Neural cell (in vitro differentiated cells): ENCODE data around the gene CTSE. TPM values are rescaled to one million over a fixed set of nuclear protein-coding genes. Genes with fewer than 3 reads are reported as not detected.

Experiments
- H2AFZ ChIP-seq: fragments of 200-600, 300-800 bp; sonication (generic), shearing (Covaris generic); 2 replicates; pipeline ENCODE4 v1.6.0; 2014; ENCODE audit warnings: low read depth, mild to moderate bottlenecking, antibody characterized with exemption, low read length, moderate library complexity
- H3F3A ChIP-seq: fragments of 200-600 bp; shearing (Covaris generic); 2 replicates; pipeline ENCODE4 v1.6.1; 2016; ENCODE audit warnings: mild to moderate bottlenecking, moderate library complexity, mixed read lengths, antibody characterized with exemption, low read length; ENCODE audit not compliant: insufficient read depth, poor library complexity, severe bottlenecking
- H3K27ac ChIP-seq: fragments of 200-600, 300-800 bp; sonication (generic), shearing (Covaris generic); 2 replicates; pipeline ENCODE4 v1.5.1; 2014; ENCODE audit warnings: mild to moderate bottlenecking, low read length, moderate library complexity
- H3K27me3 ChIP-seq: fragments of 300-800, 200-600 bp; sonication (generic), shearing (Covaris generic); 2 replicates; pipeline ENCODE4 v1.6.0; 2014; ENCODE audit warnings: mild to moderate bottlenecking, low read depth, low read length, moderate library complexity; ENCODE audit not compliant: insufficient read depth
- H3K36me3 ChIP-seq: fragments of 300-800, 200-600 bp; sonication (generic), shearing (Covaris generic); 2 replicates; pipeline ENCODE4 v1.5.1; 2014; ENCODE audit warnings: mild to moderate bottlenecking, antibody characterized with exemption, low read length, moderate library complexity; ENCODE audit not compliant: insufficient read depth
- H3K4me2 ChIP-seq: fragments of 300-800, 200-600 bp; sonication (generic), shearing (Covaris generic); 2 replicates; pipeline ENCODE4 v1.6.0; 2014; ENCODE audit warnings: mild to moderate bottlenecking, low read length
- H3K4me3 ChIP-seq: fragments of 300-800, 200-600 bp; sonication (generic), shearing (Covaris generic); 2 replicates; pipeline ENCODE4 v1.5.1; 2014; ENCODE audit warnings: mild to moderate bottlenecking, low read length, moderate library complexity
- H3K79me2 ChIP-seq: fragments of 200-600 bp; shearing (Covaris generic); replicated peaks from 2 replicates; pipeline ENCODE4 v1.6.0; 2014; ENCODE audit warnings: mild to moderate bottlenecking, low read length, moderate library complexity; ENCODE audit not compliant: insufficient read depth
- H3K9ac ChIP-seq: fragments of 300-800, 200-600 bp; sonication (generic), shearing (Covaris generic); 2 replicates; pipeline ENCODE4 v1.6.1; 2016; ENCODE audit warnings: mild to moderate bottlenecking, low read length, mixed read lengths
- H3K9me2 ChIP-seq: fragments of 200-600 bp; shearing (Covaris generic); 2 replicates; pipeline ENCODE4 v1.6.1; 2016; ENCODE audit warnings: mild to moderate bottlenecking, low read length, mixed read lengths; ENCODE audit not compliant: insufficient read depth
- H3K9me3 ChIP-seq: fragments of 200-600, 300-800 bp; sonication (generic), shearing (Covaris generic); 2 replicates; pipeline ENCODE4 v1.6.1; 2016; ENCODE audit warnings: mild to moderate bottlenecking, mixed run types, low read length, moderate library complexity, mixed read lengths
- H4K20me1 ChIP-seq: fragments of 200-600 bp; shearing (Covaris generic); 2 replicates; pipeline ENCODE4 v1.6.1; 2016; ENCODE audit warnings: mild to moderate bottlenecking, mixed run types; ENCODE audit not compliant: insufficient read depth
- EP300 ChIP-seq: fragments of 450-650 bp; conservative IDR thresholded peaks from 2 replicates; pipeline ENCODE4 v1.6.1; 2014; ENCODE audit warnings: antibody characterized with exemption, mild to moderate bottlenecking, moderate library complexity; ENCODE audit not compliant: poor library complexity, severe bottlenecking
- EZH2 ChIP-seq: fragments of 200-600, 300-800 bp; shearing (Covaris generic), sonication (generic); IDR thresholded peaks from 2 replicates; pipeline ENCODE4 v1.6.1; 2014; ENCODE audit warnings: antibody characterized with exemption, low read length, borderline replicate concordance, mild to moderate bottlenecking; ENCODE audit not compliant: insufficient read depth, poor library complexity, severe bottlenecking
- MXI1 ChIP-seq: fragments of 450-650 bp; conservative IDR thresholded peaks from 2 replicates; pipeline ENCODE4 v1.6.1; 2014; ENCODE audit warnings: antibody characterized with exemption, mild to moderate bottlenecking; ENCODE audit not compliant: poor library complexity, severe bottlenecking
- POLR2AphosphoS5 ChIP-seq: IDR thresholded peaks from 2 replicates; pipeline ENCODE4 v1.6.1; 2012
- RAD21 ChIP-seq: fragments of 450-650 bp; conservative IDR thresholded peaks from 2 replicates; pipeline ENCODE4 v1.6.1; 2014; ENCODE audit warnings: antibody characterized with exemption, mild to moderate bottlenecking, moderate library complexity
- SMC3 ChIP-seq: fragments of 450-650 bp; conservative IDR thresholded peaks from 2 replicates; pipeline ENCODE4 v1.6.1; 2014; ENCODE audit warnings: antibody characterized with exemption, mild to moderate bottlenecking, moderate library complexity; ENCODE audit not compliant: poor library complexity
- TAF1 ChIP-seq: IDR thresholded peaks from 2 replicates; pipeline ENCODE4 v1.6.1; 2012; ENCODE audit warnings: low read depth
- polyA plus RNA-seq: library from polyadenylated mRNA; depleted of rRNA; stranded (reverse); fragments of >200 nt; gene quantifications from 2 replicates; pipeline ENCODE4 v1.2.3, GENCODE V29; 2014
- TF ChIP-seq, protein P1 (sequence below): fragments of 450-650 bp; IDR thresholded peaks from 2 replicates; pipeline ENCODE4 v1.5.1; 2014; ENCODE audit warnings: antibody characterized with exemption, mild to moderate bottlenecking, moderate library complexity; ENCODE audit not compliant: poor library complexity, severe bottlenecking
- TF ChIP-seq, protein P2 (sequence below): IDR thresholded peaks from 2 replicates; pipeline ENCODE4 v1.6.1; 2012; ENCODE audit warnings: borderline replicate concordance

Gene CTSE
- polyA plus RNA-seq, 1 donor from 2014 or later, result not detected

DNA sequence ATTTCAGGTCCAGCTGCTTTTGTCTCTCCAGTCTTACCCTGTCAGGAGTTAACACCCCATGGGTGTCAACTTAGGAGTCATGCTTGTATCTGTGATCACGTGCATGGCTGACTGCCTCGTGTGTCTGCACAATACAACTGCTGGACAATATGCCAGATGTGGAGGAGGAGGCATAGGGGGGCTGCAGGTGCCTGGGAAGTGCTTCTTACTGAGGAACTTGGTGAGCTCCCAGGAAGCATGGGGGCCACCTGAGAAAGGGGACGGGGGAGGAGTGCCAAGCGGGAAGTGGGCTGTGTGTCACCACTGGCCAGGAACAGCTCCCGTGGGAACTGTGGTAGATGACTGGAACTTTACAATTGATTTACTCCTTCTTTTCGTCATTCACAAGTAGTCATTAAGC lies 38.8 kb upstream of the CTSE start:
- H2AFZ ChIP-seq, result no peak overlapping the region
- no peak overlapping the region for H3K9ac ChIP-seq
- H3F3A ChIP-seq, result no peaks in the 10 kb centered on the region
- H3K27me3 ChIP-seq, result no peaks in the 10 kb centered on the region
- H3K79me2 ChIP-seq, result no peaks in the 10 kb centered on the region
- no peaks in the 10 kb centered on the region for H3K36me3 ChIP-seq
- H3K4me3 ChIP-seq, result no peak overlapping the region
- no peaks in the 10 kb centered on the region for H3K9me3 ChIP-seq
- no peak overlapping the region for H3K4me2 ChIP-seq
- TF ChIP-seq RAD21 (no peak), MXI1 (no peak), SMC3 (no peak), POLR2AphosphoS5 (no peak), TAF1 (no peak), EP300 (no peak), EZH2 (no peak)
- TF ChIP-seq, protein P1, sequence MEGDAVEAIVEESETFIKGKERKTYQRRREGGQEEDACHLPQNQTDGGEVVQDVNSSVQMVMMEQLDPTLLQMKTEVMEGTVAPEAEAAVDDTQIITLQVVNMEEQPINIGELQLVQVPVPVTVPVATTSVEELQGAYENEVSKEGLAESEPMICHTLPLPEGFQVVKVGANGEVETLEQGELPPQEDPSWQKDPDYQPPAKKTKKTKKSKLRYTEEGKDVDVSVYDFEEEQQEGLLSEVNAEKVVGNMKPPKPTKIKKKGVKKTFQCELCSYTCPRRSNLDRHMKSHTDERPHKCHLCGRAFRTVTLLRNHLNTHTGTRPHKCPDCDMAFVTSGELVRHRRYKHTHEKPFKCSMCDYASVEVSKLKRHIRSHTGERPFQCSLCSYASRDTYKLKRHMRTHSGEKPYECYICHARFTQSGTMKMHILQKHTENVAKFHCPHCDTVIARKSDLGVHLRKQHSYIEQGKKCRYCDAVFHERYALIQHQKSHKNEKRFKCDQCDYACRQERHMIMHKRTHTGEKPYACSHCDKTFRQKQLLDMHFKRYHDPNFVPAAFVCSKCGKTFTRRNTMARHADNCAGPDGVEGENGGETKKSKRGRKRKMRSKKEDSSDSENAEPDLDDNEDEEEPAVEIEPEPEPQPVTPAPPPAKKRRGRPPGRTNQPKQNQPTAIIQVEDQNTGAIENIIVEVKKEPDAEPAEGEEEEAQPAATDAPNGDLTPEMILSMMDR, result no peak
- TF ChIP-seq, protein P2, sequence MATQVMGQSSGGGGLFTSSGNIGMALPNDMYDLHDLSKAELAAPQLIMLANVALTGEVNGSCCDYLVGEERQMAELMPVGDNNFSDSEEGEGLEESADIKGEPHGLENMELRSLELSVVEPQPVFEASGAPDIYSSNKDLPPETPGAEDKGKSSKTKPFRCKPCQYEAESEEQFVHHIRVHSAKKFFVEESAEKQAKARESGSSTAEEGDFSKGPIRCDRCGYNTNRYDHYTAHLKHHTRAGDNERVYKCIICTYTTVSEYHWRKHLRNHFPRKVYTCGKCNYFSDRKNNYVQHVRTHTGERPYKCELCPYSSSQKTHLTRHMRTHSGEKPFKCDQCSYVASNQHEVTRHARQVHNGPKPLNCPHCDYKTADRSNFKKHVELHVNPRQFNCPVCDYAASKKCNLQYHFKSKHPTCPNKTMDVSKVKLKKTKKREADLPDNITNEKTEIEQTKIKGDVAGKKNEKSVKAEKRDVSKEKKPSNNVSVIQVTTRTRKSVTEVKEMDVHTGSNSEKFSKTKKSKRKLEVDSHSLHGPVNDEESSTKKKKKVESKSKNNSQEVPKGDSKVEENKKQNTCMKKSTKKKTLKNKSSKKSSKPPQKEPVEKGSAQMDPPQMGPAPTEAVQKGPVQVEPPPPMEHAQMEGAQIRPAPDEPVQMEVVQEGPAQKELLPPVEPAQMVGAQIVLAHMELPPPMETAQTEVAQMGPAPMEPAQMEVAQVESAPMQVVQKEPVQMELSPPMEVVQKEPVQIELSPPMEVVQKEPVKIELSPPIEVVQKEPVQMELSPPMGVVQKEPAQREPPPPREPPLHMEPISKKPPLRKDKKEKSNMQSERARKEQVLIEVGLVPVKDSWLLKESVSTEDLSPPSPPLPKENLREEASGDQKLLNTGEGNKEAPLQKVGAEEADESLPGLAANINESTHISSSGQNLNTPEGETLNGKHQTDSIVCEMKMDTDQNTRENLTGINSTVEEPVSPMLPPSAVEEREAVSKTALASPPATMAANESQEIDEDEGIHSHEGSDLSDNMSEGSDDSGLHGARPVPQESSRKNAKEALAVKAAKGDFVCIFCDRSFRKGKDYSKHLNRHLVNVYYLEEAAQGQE, result no peak
- H3K27ac ChIP-seq, result no peak overlapping the region
- no peaks in the 10 kb centered on the region for H4K20me1 ChIP-seq
- no peaks in the 10 kb centered on the region for H3K9me2 ChIP-seq

- H3K36me3 ChIP-seq, result no peaks in the 10 kb centered on the region
- TF ChIP-seq, protein P1, result no peak
- TF ChIP-seq, protein P2, result no peak
- no peak for TF ChIP-seq TAF1
- TF ChIP-seq MXI1, result no peak
- no peak for TF ChIP-seq POLR2AphosphoS5
- no peak for TF ChIP-seq SMC3
- TF ChIP-seq RAD21, result no peak
- no peak for TF ChIP-seq EP300
Measured at GRCh38 chr1:206060844-206061243, 37.1 kb upstream of the CTSE start.

More at GRCh38 chr1:206060844-206061243, 37.1 kb upstream of the CTSE start:
- no peak overlapping the region for H3K9ac ChIP-seq
- H3K4me3 ChIP-seq, result no peak overlapping the region
- H3K9me2 ChIP-seq, result no peaks in the 10 kb centered on the region
- H3F3A ChIP-seq, result no peaks in the 10 kb centered on the region
- no peak overlapping the region for H3K4me2 ChIP-seq
- no peaks in the 10 kb centered on the region for H3K9me3 ChIP-seq
- H2AFZ ChIP-seq, result no peak overlapping the region
- H4K20me1 ChIP-seq, result no peaks in the 10 kb centered on the region
- H3K27ac ChIP-seq, result no peak overlapping the region
- no peaks in the 10 kb centered on the region for H3K79me2 ChIP-seq
- no peaks in the 10 kb centered on the region for H3K27me3 ChIP-seq
